Activated naive CD8-positive, alpha-beta T cell treated with anti-CD3 and anti-CD28 coated beads for 36 hours (primary cell): ENCODE results near the gene LUC7L2. TPM values are rescaled to one million over a fixed set of nuclear protein-coding genes. Genes with fewer than 3 reads are reported as not detected.
"Not testable (repeated sequence)": the region's sequence is repeated elsewhere in the genome, so short reads cannot be mapped to it uniquely, and the experiment has no call there.

Experiments used
- DNase-seq: peaks from one replicate; pipeline ENCODE4 v3.0.0; 2021
- H3K27ac Mint-ChIP-seq: one replicate; pipeline ENCODE4 v1.8.0; 2022; ENCODE audit warnings: mild to moderate bottlenecking, moderate library complexity, mixed read lengths
- H3K27me3 Mint-ChIP-seq: one replicate; pipeline ENCODE4 v1.8.0; 2022; ENCODE audit warnings: mild to moderate bottlenecking, mixed read lengths
- H3K36me3 Mint-ChIP-seq: one replicate; pipeline ENCODE4 v1.8.0; 2021; ENCODE audit warnings: mild to moderate bottlenecking, mixed read lengths
- H3K4me1 Mint-ChIP-seq: one replicate; pipeline ENCODE4 v1.8.0; 2021; ENCODE audit warnings: mixed read lengths
- H3K4me3 Mint-ChIP-seq: one replicate; pipeline ENCODE4 v1.8.0; 2022; ENCODE audit warnings: mild to moderate bottlenecking, moderate library complexity, mixed read lengths
- H3K9me3 Mint-ChIP-seq: one replicate; pipeline ENCODE4 v1.8.0; 2022; ENCODE audit warnings: mixed read lengths
- total RNA-seq, 2 experiments: library from RNA; stranded (reverse); gene quantifications; one replicate each; pipeline ENCODE4 v1.2.3, GENCODE V29; 2021

The LUC7L2 gene
- total RNA-seq: 100 to 1,000 TPM; 150 to 156 TPM

- Mint-ChIP-seq H3K27me3 (no peaks in the 10 kb centered on the region), H3K27ac (peak within 1 kb of the TSS; percentile 99), H3K36me3 (peaks cover 50% of the 10 kb centered on the region), H3K9me3 (no peaks in the 10 kb centered on the region), H3K4me1 (peaks cover 31% of the 10 kb centered on the region), H3K4me3 (peak within 1 kb of the TSS; percentile 97)
- peak; percentile 99 for DNase-seq
Observed at GRCh38 chr7:139359366-139360209, at the start of gene LUC7L2. Gene LUC7L2 (plus strand): TSS chr7:139359894. CDS start chr7:139360262, 368 bp downstream.

- Mint-ChIP-seq H3K36me3 (no peaks in the 10 kb centered on the region), H3K4me3 (no peak overlapping the region), H3K27ac (no peak overlapping the region), H3K9me3 (no peaks in the 10 kb centered on the region), H3K27me3 (no peaks in the 10 kb centered on the region), H3K4me1 (no peaks in the 10 kb centered on the region)
- no peak for DNase-seq
Observed at GRCh38 chr7:139317939-139318505, 41.7 kb upstream of the LUC7L2 start.

GRCh38 chr7:139321071-139321745, 38.5 kb upstream of the LUC7L2 start:
- H3K27me3 Mint-ChIP-seq: no peaks in the 10 kb centered on the region
- H3K9me3 Mint-ChIP-seq: no peaks in the 10 kb centered on the region

GRCh38 chr7:139324709-139325108, 35.0 kb upstream of the LUC7L2 start:
- H3K4me1 Mint-ChIP-seq, H3K27me3 Mint-ChIP-seq, H3K27ac Mint-ChIP-seq, H3K36me3 Mint-ChIP-seq, H3K4me3 Mint-ChIP-seq, H3K9me3 Mint-ChIP-seq, DNase-seq: not testable (repeated sequence)

More at GRCh38 chr7:139321071-139321745, 38.5 kb upstream of the LUC7L2 start:
- Mint-ChIP-seq H3K36me3 (no peaks in the 10 kb centered on the region), H3K4me1 (no peaks in the 10 kb centered on the region), H3K27ac (no peak overlapping the region), H3K4me3 (no peak overlapping the region)
- no peak for DNase-seq

GRCh38 chr7:139328375-139328774, 31.3 kb upstream of the LUC7L2 start:
- Mint-ChIP-seq H3K4me3 (no peak overlapping the region), H3K27ac (no peak overlapping the region), H3K9me3 (peaks cover 7% of the 10 kb centered on the region), H3K27me3 (no peaks in the 10 kb centered on the region), H3K4me1 (peaks cover 9% of the 10 kb centered on the region), H3K36me3 (no peaks in the 10 kb centered on the region)
- no peak for DNase-seq

GRCh38 chr7:139329119-139329518, 30.6 kb upstream of the LUC7L2 start:
- H3K4me1 Mint-ChIP-seq: peaks cover 9% of the 10 kb centered on the region
- no peaks in the 10 kb centered on the region for H3K27me3 Mint-ChIP-seq
- no peak overlapping the region for H3K4me3 Mint-ChIP-seq
- no peaks in the 10 kb centered on the region for H3K36me3 Mint-ChIP-seq
- H3K9me3 Mint-ChIP-seq: peaks cover 7% of the 10 kb centered on the region
- no peak for DNase-seq
- no peak overlapping the region for H3K27ac Mint-ChIP-seq

GRCh38 chr7:139330333-139331030, 29.2 kb upstream of the LUC7L2 start:
- Mint-ChIP-seq H3K27ac (peak overlapping the region; percentile 66), H3K9me3 (peaks cover 7% of the 10 kb centered on the region), H3K27me3 (no peaks in the 10 kb centered on the region), H3K4me1 (peaks cover 9% of the 10 kb centered on the region), H3K36me3 (no peaks in the 10 kb centered on the region), H3K4me3 (no peak overlapping the region)
- no peak for DNase-seq

GRCh38 chr7:139332697-139333359, 26.9 kb upstream of the LUC7L2 start:
- no peak overlapping the region for H3K27ac Mint-ChIP-seq
- H3K27me3 Mint-ChIP-seq: no peaks in the 10 kb centered on the region
- DNase-seq: no peak
- H3K9me3 Mint-ChIP-seq: peaks cover 7% of the 10 kb centered on the region
- peaks cover 9% of the 10 kb centered on the region for H3K4me1 Mint-ChIP-seq
- H3K4me3 Mint-ChIP-seq: no peak overlapping the region
- no peaks in the 10 kb centered on the region for H3K36me3 Mint-ChIP-seq

GRCh38 chr7:139333443-139333842, 26.3 kb upstream of the LUC7L2 start:
- H3K4me3 Mint-ChIP-seq: not testable (repeated sequence)

GRCh38 chr7:139334399-139335150, 25.1 kb upstream of the LUC7L2 start:
- H3K27ac Mint-ChIP-seq: no peak overlapping the region
- DNase-seq: no peak
- H3K4me1 Mint-ChIP-seq: peaks cover 11% of the 10 kb centered on the region
- H3K9me3 Mint-ChIP-seq: peaks cover 12% of the 10 kb centered on the region
- no peaks in the 10 kb centered on the region for H3K27me3 Mint-ChIP-seq
- H3K36me3 Mint-ChIP-seq: peaks cover 5% of the 10 kb centered on the region
- H3K4me3 Mint-ChIP-seq: no peak overlapping the region

More at GRCh38 chr7:139333443-139333842, 26.3 kb upstream of the LUC7L2 start:
- not testable (repeated sequence) for H3K27ac Mint-ChIP-seq, H3K4me1 Mint-ChIP-seq, DNase-seq, H3K36me3 Mint-ChIP-seq, H3K9me3 Mint-ChIP-seq, H3K27me3 Mint-ChIP-seq

GRCh38 chr7:139339025-139339424, 20.7 kb upstream of the LUC7L2 start:
- peaks cover 7% of the 10 kb centered on the region for H3K27me3 Mint-ChIP-seq
- H3K27ac Mint-ChIP-seq: peak overlapping the region; percentile 99
- peaks cover 19% of the 10 kb centered on the region for H3K4me1 Mint-ChIP-seq
- DNase-seq: no peak
- peaks cover 10% of the 10 kb centered on the region for H3K9me3 Mint-ChIP-seq
- H3K36me3 Mint-ChIP-seq: peaks cover 17% of the 10 kb centered on the region
- H3K4me3 Mint-ChIP-seq: peak overlapping the region; percentile 91

GRCh38 chr7:139339698-139340036, 20.0 kb upstream of the LUC7L2 start:
- Mint-ChIP-seq H3K27me3 (peaks cover 7% of the 10 kb centered on the region), H3K36me3 (peaks cover 21% of the 10 kb centered on the region), H3K4me1 (peaks cover 21% of the 10 kb centered on the region), H3K4me3 (peak overlapping the region; percentile 91), H3K9me3 (peaks cover 10% of the 10 kb centered on the region), H3K27ac (peak overlapping the region; percentile 99)
- DNase-seq: no peak

- Mint-ChIP-seq H3K27me3 (peaks cover 7% of the 10 kb centered on the region), H3K36me3 (peaks cover 22% of the 10 kb centered on the region), H3K27ac (peak overlapping the region; percentile 99), H3K4me3 (peak overlapping the region; percentile 91), H3K4me1 (peaks cover 22% of the 10 kb centered on the region), H3K9me3 (peaks cover 10% of the 10 kb centered on the region)
- peak; percentile 97 for DNase-seq
Observed at GRCh38 chr7:139340037-139340807, 19.5 kb upstream of the LUC7L2 start.
